K562 (cell line): Measurements from ENCODE around the gene HPD. TPM values are rescaled to one million over a fixed set of nuclear protein-coding genes. Genes with fewer than 3 reads are reported as not detected.

Source experiments
- CBFA2T3 ChIP-seq: fragments of 450-650 bp; IDR thresholded peaks from 2 replicates; pipeline ENCODE4 v1.6.1; 2017
- CC2D1A ChIP-seq: fragments of 450-650 bp; IDR thresholded peaks from 2 replicates; pipeline ENCODE4 v1.6.1; 2017; ENCODE audit warnings: mild to moderate bottlenecking
- SMARCC2 ChIP-seq: fragments of 450-650 bp; IDR thresholded peaks from 2 replicates; pipeline ENCODE4 v1.6.1; 2017; ENCODE audit warnings: antibody characterized with exemption, moderate library complexity, mild to moderate bottlenecking, low read depth
- TAL1 ChIP-seq: fragments of 450-650 bp; IDR thresholded peaks from 2 replicates; pipeline ENCODE4 v1.6.1; 2016; ENCODE audit warnings: mild to moderate bottlenecking
- ZNF717 ChIP-seq: fragments of 250-450 bp; sonication (Bioruptor Pico); IDR thresholded peaks from 2 replicates; pipeline ENCODE4 v1.5.0; 2021
- polyA plus RNA-seq, 8 experiments: library from polyadenylated mRNA; depleted of rRNA in 4 of 8; stranded (reverse) in 5 of 8; unstranded in 3 of 8; fragments of >200 nt; fragmentation: Nextera tagmentation in 2 of 8; fragmentation: Illumina TruSeq in 1 of 8; extraction: Ambion mirVana in 2 of 8; extraction: Trizol in 1 of 8; gene quantifications; 2 replicates each; pipeline versions ENCODE4 v1.2.1 to v1.2.3, GENCODE V29; 2011 to 2014; ENCODE audit warnings: inconsistent platforms in 1 of 8, missing spikeins in 1 of 8
- total RNA-seq, 7 experiments: library from RNA; depleted of rRNA in 6 of 7; stranded (reverse); fragments of >200 nt in 6 of 7; fragmentation: Illumina TruSeq in 2 of 7; extraction: Trizol in 2 of 7; gene quantifications; 2 replicates each; pipeline versions ENCODE4 v1.2.1 to v1.2.3, GENCODE V29; 2011 to 2021; ENCODE audit warnings: low replicate concordance in 1 of 7
- TF ChIP-seq, protein P1 (sequence below): fragments of 200-600 bp; sonication (generic); IDR thresholded peaks from one replicate; pipeline ENCODE4 v1.6.1; 2012; ENCODE audit warnings: mild to moderate bottlenecking, low read depth, low read length, inconsistent platforms
- TF ChIP-seq, protein P2 (sequence below): sonication (generic); formaldehyde crosslinking; IDR thresholded peaks from 2 replicates; pipeline ENCODE4 v1.8.1; 2022; ENCODE audit warnings: missing genetic modification reagents
- TF ChIP-seq, protein P3 (sequence below): IDR thresholded peaks from 3 replicates; pipeline ENCODE4 v1.6.1; 2011; ENCODE audit warnings: borderline replicate concordance, mild to moderate bottlenecking, moderate library complexity; ENCODE audit not compliant: insufficient read length; ENCODE audit errors: extremely low read depth
- TF ChIP-seq, protein P4 (sequence below), 2 experiments: IDR thresholded peaks in 1 of 2; conservative IDR thresholded peaks in 1 of 2; 2 replicates each; pipeline ENCODE4 v1.6.1; 2016; ENCODE audit warnings: low read depth in 2 of 2, mild to moderate bottlenecking in 1 of 2, missing compliant biosample characterization in 1 of 2, missing genetic modification characterization in 1 of 2, moderate library complexity in 1 of 2

The HPD gene
- total and polyA plus RNA-seq, 9 of the 15 experiments (the other 6 are each of a cell fraction or from before 2014, with no cell fraction given), result 0.06 to 0.29 (median 0.07) TPM; not detected in 4

DNA sequence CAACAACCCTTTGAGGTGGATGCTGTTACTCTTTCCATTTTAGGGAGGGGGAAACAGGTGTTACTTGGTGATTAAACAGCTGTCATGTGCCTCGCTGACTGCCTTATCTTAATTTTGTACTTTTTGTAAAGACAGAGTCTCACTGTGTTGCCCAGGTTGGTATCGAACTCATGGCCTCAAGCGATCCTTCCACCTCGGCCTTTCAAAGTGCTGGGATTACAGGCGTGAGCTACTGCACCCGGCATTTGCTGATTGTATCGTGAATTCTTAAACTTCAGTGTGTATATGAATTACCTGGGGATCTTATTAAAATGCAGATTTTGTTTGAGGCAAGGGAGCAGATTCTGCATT is 30.6 kb upstream of the HPD start (continued):
- TF ChIP-seq, protein P1, sequence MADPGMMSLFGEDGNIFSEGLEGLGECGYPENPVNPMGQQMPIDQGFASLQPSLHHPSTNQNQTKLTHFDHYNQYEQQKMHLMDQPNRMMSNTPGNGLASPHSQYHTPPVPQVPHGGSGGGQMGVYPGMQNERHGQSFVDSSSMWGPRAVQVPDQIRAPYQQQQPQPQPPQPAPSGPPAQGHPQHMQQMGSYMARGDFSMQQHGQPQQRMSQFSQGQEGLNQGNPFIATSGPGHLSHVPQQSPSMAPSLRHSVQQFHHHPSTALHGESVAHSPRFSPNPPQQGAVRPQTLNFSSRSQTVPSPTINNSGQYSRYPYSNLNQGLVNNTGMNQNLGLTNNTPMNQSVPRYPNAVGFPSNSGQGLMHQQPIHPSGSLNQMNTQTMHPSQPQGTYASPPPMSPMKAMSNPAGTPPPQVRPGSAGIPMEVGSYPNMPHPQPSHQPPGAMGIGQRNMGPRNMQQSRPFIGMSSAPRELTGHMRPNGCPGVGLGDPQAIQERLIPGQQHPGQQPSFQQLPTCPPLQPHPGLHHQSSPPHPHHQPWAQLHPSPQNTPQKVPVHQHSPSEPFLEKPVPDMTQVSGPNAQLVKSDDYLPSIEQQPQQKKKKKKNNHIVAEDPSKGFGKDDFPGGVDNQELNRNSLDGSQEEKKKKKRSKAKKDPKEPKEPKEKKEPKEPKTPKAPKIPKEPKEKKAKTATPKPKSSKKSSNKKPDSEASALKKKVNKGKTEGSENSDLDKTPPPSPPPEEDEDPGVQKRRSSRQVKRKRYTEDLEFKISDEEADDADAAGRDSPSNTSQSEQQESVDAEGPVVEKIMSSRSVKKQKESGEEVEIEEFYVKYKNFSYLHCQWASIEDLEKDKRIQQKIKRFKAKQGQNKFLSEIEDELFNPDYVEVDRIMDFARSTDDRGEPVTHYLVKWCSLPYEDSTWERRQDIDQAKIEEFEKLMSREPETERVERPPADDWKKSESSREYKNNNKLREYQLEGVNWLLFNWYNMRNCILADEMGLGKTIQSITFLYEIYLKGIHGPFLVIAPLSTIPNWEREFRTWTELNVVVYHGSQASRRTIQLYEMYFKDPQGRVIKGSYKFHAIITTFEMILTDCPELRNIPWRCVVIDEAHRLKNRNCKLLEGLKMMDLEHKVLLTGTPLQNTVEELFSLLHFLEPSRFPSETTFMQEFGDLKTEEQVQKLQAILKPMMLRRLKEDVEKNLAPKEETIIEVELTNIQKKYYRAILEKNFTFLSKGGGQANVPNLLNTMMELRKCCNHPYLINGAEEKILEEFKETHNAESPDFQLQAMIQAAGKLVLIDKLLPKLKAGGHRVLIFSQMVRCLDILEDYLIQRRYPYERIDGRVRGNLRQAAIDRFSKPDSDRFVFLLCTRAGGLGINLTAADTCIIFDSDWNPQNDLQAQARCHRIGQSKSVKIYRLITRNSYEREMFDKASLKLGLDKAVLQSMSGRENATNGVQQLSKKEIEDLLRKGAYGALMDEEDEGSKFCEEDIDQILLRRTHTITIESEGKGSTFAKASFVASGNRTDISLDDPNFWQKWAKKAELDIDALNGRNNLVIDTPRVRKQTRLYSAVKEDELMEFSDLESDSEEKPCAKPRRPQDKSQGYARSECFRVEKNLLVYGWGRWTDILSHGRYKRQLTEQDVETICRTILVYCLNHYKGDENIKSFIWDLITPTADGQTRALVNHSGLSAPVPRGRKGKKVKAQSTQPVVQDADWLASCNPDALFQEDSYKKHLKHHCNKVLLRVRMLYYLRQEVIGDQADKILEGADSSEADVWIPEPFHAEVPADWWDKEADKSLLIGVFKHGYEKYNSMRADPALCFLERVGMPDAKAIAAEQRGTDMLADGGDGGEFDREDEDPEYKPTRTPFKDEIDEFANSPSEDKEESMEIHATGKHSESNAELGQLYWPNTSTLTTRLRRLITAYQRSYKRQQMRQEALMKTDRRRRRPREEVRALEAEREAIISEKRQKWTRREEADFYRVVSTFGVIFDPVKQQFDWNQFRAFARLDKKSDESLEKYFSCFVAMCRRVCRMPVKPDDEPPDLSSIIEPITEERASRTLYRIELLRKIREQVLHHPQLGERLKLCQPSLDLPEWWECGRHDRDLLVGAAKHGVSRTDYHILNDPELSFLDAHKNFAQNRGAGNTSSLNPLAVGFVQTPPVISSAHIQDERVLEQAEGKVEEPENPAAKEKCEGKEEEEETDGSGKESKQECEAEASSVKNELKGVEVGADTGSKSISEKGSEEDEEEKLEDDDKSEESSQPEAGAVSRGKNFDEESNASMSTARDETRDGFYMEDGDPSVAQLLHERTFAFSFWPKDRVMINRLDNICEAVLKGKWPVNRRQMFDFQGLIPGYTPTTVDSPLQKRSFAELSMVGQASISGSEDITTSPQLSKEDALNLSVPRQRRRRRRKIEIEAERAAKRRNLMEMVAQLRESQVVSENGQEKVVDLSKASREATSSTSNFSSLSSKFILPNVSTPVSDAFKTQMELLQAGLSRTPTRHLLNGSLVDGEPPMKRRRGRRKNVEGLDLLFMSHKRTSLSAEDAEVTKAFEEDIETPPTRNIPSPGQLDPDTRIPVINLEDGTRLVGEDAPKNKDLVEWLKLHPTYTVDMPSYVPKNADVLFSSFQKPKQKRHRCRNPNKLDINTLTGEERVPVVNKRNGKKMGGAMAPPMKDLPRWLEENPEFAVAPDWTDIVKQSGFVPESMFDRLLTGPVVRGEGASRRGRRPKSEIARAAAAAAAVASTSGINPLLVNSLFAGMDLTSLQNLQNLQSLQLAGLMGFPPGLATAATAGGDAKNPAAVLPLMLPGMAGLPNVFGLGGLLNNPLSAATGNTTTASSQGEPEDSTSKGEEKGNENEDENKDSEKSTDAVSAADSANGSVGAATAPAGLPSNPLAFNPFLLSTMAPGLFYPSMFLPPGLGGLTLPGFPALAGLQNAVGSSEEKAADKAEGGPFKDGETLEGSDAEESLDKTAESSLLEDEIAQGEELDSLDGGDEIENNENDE, result no peak
- 0 out of 2 replicates have a peak, but pooled peaks have one; percentile 9 for TF ChIP-seq CC2D1A
- TF ChIP-seq, protein P2, sequence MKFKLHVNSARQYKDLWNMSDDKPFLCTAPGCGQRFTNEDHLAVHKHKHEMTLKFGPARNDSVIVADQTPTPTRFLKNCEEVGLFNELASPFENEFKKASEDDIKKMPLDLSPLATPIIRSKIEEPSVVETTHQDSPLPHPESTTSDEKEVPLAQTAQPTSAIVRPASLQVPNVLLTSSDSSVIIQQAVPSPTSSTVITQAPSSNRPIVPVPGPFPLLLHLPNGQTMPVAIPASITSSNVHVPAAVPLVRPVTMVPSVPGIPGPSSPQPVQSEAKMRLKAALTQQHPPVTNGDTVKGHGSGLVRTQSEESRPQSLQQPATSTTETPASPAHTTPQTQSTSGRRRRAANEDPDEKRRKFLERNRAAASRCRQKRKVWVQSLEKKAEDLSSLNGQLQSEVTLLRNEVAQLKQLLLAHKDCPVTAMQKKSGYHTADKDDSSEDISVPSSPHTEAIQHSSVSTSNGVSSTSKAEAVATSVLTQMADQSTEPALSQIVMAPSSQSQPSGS (CRISPR knock-in tag), result no peak
- no peak for TF ChIP-seq ZNF717 (CRISPR knock-in tag)
- TF ChIP-seq TAL1, result peak; percentile 45; the same call in 1 of the 2 replicates
- TF ChIP-seq, protein P3, sequence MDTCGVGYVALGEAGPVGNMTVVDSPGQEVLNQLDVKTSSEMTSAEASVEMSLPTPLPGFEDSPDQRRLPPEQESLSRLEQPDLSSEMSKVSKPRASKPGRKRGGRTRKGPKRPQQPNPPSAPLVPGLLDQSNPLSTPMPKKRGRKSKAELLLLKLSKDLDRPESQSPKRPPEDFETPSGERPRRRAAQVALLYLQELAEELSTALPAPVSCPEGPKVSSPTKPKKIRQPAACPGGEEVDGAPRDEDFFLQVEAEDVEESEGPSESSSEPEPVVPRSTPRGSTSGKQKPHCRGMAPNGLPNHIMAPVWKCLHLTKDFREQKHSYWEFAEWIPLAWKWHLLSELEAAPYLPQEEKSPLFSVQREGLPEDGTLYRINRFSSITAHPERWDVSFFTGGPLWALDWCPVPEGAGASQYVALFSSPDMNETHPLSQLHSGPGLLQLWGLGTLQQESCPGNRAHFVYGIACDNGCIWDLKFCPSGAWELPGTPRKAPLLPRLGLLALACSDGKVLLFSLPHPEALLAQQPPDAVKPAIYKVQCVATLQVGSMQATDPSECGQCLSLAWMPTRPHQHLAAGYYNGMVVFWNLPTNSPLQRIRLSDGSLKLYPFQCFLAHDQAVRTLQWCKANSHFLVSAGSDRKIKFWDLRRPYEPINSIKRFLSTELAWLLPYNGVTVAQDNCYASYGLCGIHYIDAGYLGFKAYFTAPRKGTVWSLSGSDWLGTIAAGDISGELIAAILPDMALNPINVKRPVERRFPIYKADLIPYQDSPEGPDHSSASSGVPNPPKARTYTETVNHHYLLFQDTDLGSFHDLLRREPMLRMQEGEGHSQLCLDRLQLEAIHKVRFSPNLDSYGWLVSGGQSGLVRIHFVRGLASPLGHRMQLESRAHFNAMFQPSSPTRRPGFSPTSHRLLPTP, result peak; percentile 64
- TF ChIP-seq SMARCC2, result peak; percentile 11; the same call in 1 of the 2 replicates
- TF ChIP-seq CBFA2T3, result peak; percentile 66
- TF ChIP-seq, protein P4, sequence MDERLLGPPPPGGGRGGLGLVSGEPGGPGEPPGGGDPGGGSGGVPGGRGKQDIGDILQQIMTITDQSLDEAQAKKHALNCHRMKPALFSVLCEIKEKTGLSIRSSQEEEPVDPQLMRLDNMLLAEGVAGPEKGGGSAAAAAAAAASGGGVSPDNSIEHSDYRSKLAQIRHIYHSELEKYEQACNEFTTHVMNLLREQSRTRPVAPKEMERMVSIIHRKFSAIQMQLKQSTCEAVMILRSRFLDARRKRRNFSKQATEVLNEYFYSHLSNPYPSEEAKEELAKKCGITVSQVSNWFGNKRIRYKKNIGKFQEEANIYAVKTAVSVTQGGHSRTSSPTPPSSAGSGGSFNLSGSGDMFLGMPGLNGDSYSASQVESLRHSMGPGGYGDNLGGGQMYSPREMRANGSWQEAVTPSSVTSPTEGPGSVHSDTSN (CRISPR knock-in tag; IDR thresholded peaks at IDR 0.05; ENCODE audit: low read depth), result no peak
- TF ChIP-seq, protein P4 (tag; conservative IDR thresholded peaks at IDR 0.05; ENCODE audit: low read depth), result no peak
